DOHH2 (cell line): ENCODE data around the gene NOL4L.

ENCODE experiments used
- EZH2phosphoT487 ChIP-seq: fragments of 200-600 bp; sonication (generic); IDR thresholded peaks from 2 replicates; pipeline ENCODE4 v1.6.1; 2017; ENCODE audit warnings: borderline replicate concordance, mild to moderate bottlenecking, antibody characterized with exemption, low read length, moderate library complexity, mixed read lengths
- TF ChIP-seq, protein P1 (sequence below): fragments of 200-600 bp; sonication (generic); IDR thresholded peaks from one replicate; pipeline ENCODE4 v1.5.1; 2014; ENCODE audit warnings: antibody characterized with exemption, mild to moderate bottlenecking, low read depth, low read length; ENCODE audit not compliant: poor library complexity, severe bottlenecking

DNA sequence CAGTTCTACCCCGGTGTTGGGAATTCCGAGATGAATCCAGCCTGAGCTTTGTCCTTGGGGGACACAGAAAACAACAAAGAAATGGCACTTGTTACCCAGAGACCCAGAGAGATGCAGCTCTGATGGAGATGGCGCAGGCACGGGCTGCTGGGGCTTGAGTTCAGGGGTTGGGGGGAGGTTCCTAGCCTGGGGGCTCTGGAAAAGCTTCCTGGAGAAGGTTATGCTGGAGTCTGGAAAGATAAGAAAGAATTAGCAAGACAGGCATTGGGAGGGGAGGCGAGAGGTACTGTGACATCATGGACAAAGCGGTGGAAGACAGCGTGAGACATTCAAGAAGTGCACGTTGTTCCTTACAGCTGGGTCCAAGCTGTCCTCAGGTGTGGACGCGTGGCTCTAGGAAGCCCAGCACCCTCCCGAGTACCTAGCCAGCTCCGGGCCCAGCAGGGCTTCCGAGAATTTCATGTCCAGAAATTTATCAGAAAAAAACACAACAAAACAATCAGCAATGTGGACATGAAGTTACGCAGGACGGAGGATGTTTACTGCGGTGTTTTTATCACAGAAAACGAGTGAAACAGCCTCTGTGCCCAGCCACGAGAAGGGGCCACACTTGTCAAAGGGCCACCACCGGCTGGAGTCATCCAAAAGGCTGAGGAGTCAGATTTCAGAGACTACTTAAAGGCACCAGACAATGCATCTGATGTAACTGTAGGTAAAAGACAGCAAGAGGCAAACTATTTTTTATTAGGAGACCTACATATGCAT, 49.1 kb upstream of the NOL4L start:
- TF ChIP-seq, protein P1, sequence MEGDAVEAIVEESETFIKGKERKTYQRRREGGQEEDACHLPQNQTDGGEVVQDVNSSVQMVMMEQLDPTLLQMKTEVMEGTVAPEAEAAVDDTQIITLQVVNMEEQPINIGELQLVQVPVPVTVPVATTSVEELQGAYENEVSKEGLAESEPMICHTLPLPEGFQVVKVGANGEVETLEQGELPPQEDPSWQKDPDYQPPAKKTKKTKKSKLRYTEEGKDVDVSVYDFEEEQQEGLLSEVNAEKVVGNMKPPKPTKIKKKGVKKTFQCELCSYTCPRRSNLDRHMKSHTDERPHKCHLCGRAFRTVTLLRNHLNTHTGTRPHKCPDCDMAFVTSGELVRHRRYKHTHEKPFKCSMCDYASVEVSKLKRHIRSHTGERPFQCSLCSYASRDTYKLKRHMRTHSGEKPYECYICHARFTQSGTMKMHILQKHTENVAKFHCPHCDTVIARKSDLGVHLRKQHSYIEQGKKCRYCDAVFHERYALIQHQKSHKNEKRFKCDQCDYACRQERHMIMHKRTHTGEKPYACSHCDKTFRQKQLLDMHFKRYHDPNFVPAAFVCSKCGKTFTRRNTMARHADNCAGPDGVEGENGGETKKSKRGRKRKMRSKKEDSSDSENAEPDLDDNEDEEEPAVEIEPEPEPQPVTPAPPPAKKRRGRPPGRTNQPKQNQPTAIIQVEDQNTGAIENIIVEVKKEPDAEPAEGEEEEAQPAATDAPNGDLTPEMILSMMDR = no peak
- no peak for TF ChIP-seq EZH2phosphoT487
